Lung (tissue), 12 donors: Measurements from ENCODE around the gene SLC46A3. TPM values are rescaled to one million over a fixed set of nuclear protein-coding genes. Genes with fewer than 3 reads are reported as not detected.
A peak's percentile ranks its signal among the peaks of the same experiment; 100 is the strongest.
"Not testable (repeated sequence)": the region's sequence is repeated elsewhere in the genome, so short reads cannot be mapped to it uniquely, and the experiment has no call there.

ENCODE experiments used
- ATAC-seq: fragments of 200-7000 bp; cut with Tn5 transposase; one replicate; pipeline ENCODE4 v1.9.1; 2020; ENCODE audit warnings: moderate number of reproducible peaks; ENCODE audit not compliant: insufficient read depth, low FRiP score
- DNase-seq, 3 donors: peaks; one replicate each; pipeline ENCODE4 v3.0.0-alpha.2; 2013 to 2017
- H3K27ac ChIP-seq, 2 donors: one replicate each; pipeline ENCODE4 v1.5.1; 2013; ENCODE audit warnings: mild to moderate bottlenecking in 2 of 2, moderate library complexity in 2 of 2, control low read depth in 1 of 2, inconsistent platforms in 1 of 2, low read depth in 1 of 2, low read length in 1 of 2
- H3K27me3 ChIP-seq, 3 donors: one replicate each; pipeline ENCODE4 v1.5.1; 2013; ENCODE audit warnings: low read length in 2 of 3; ENCODE audit not compliant: control insufficient read depth in 3 of 3, insufficient read depth in 3 of 3
- H3K36me3 ChIP-seq, 4 donors: one replicate each; pipeline ENCODE4 v1.5.1; 2013; ENCODE audit warnings: low read length in 4 of 4, mild to moderate bottlenecking in 1 of 4, moderate library complexity in 1 of 4; ENCODE audit not compliant: control insufficient read depth in 4 of 4, insufficient read depth in 4 of 4
- H3K4me1 ChIP-seq, 5 donors: one replicate each; pipeline ENCODE4 v1.5.1; 2013; ENCODE audit warnings: low read length in 5 of 5, mild to moderate bottlenecking in 2 of 5, moderate library complexity in 1 of 5; ENCODE audit not compliant: control insufficient read depth in 5 of 5, insufficient read depth in 5 of 5
- H3K4me3 ChIP-seq: one replicate; pipeline ENCODE4 v1.5.1; 2013; ENCODE audit warnings: mild to moderate bottlenecking, control low read depth, moderate library complexity
- H3K9ac ChIP-seq, 2 donors: one replicate each; pipeline ENCODE4 v1.5.1; 2013; ENCODE audit warnings: low read length in 2 of 2, control low read depth in 1 of 2; ENCODE audit not compliant: insufficient read depth in 1 of 2
- H3K9me3 ChIP-seq, 4 donors: one replicate each; pipeline ENCODE4 v1.5.1; 2013; ENCODE audit warnings: low read length in 3 of 4, mild to moderate bottlenecking in 1 of 4, moderate library complexity in 1 of 4; ENCODE audit not compliant: control insufficient read depth in 4 of 4, insufficient read depth in 3 of 4
- WGBS, 2 donors: extraction: QIAGEN DNeasy Blood & Tissue Kit; methylation state at CpG; one replicate each; pipeline ENCODE4 v1.1.7; 2013; 5-methylcytosine and 5-hydroxymethylcytosine counted together
- polyA plus RNA-seq, 2 donors: library from polyadenylated mRNA; stranded (reverse); fragments of 200-250 nt; gene quantifications; one replicate each; pipeline ENCODE4 v1.2.1, GENCODE V29; 2013
- total RNA-seq, 2 donors: library from RNA; depleted of rRNA in 1 of 2; stranded (reverse); fragments of >200 nt in 1 of 2; gene quantifications; one replicate each; pipeline ENCODE4 v1.2.1, GENCODE V29; 2014 to 2021
- TF ChIP-seq, protein P1 (sequence below): IDR thresholded peaks from 2 replicates; pipeline ENCODE4 v1.5.1; 2012; ENCODE audit warnings: mild to moderate bottlenecking; ENCODE audit errors: control extremely low read depth, extremely low read depth
- donor health status: control.
- donor health status: control.
- donor health status: Bipolar disorder and iron deficiency.
- donor health status: healthy.
- donor health status: DM: yes; HTN: yes; CAD: no.

The SLC46A3 gene
- total and polyA plus RNA-seq, 4 donors, result 6.9 to 10.9 (median 8.9) TPM

DNA sequence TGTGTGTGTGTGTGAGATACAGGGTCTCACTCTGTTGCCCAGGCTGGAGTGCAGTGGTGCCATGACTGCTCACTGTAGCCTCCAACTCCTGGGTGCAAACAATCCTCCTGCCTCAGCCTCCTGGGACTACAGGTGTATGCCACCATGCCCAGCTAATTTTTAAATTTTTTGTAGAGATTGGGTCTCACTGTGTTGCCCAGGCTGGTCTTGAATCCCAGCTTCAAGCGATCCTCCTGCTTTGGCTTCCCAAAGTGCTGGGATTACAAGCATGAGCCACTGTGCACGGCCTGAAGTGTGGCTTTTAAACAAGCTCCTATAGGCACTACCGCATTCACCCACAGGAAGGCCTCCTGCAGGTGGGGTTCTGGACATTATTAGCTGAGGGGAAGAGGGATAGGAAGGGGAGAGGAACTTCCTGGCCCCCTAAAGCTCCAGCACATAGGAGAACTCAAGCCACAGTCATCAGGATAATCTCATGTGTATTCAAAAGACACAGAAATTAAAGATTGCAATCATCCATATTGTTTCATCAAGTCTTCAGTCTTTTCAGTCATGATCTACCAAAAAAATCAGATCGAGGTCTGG, 24.8 kb upstream of the SLC46A3 start:
- no peak for ATAC-seq

DNA sequence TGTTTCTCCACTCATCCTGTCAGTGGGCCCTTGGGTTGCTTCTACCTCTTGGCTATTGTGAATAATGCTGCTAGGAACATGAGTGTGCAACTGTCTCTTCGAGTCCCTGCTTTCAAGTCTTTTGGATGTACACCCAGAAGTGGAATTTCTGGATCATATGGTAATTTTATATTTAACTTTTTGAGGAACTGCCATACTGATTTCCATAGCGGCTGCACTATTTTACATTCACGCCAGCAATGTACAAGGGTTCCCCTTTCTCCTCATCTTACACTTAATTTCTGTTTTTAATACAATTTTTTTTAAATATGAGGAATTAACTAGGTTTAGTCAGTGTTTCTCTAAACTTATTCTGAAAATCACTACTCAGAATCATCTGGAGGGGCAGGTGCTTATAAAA, 24.2 kb upstream of the SLC46A3 start:
- Histone ChIP-seq H3K9me3 (no peaks in the 10 kb centered on the region), H3K27me3 (no peaks in the 10 kb centered on the region), H3K4me3 (no peak overlapping the region), H3K9ac (no peak overlapping the region), H3K4me1 (peaks cover 0 to 2% (median 0%) of the 10 kb centered on the region in 5 donors), H3K27ac (no peak overlapping the region), H3K36me3 (no peaks in the 10 kb centered on the region)
- 83 to 88% methylated on average over 3 of the region's 3 CpGs for WGBS, 2 donors
- no peak for DNase-seq
- TF ChIP-seq, protein P1, sequence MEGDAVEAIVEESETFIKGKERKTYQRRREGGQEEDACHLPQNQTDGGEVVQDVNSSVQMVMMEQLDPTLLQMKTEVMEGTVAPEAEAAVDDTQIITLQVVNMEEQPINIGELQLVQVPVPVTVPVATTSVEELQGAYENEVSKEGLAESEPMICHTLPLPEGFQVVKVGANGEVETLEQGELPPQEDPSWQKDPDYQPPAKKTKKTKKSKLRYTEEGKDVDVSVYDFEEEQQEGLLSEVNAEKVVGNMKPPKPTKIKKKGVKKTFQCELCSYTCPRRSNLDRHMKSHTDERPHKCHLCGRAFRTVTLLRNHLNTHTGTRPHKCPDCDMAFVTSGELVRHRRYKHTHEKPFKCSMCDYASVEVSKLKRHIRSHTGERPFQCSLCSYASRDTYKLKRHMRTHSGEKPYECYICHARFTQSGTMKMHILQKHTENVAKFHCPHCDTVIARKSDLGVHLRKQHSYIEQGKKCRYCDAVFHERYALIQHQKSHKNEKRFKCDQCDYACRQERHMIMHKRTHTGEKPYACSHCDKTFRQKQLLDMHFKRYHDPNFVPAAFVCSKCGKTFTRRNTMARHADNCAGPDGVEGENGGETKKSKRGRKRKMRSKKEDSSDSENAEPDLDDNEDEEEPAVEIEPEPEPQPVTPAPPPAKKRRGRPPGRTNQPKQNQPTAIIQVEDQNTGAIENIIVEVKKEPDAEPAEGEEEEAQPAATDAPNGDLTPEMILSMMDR, result no peak
- no peak for ATAC-seq

More for the DNA sequence above, 24.8 kb upstream of the SLC46A3 start:
- Histone ChIP-seq H3K27ac (peak overlapping the region in 1 of 2 donors; percentile 71), H3K27me3 (no peaks in the 10 kb centered on the region), H3K36me3 (no peaks in the 10 kb centered on the region), H3K9ac (no peak overlapping the region), H3K4me3 (no peak overlapping the region), H3K4me1 (peaks cover 0 to 2% (median 0%) of the 10 kb centered on the region in 5 donors), H3K9me3 (no peaks in the 10 kb centered on the region)
- 63 to 72% methylated on average over 4 of the region's 4 CpGs for WGBS, 2 donors
- TF ChIP-seq, protein P1, result no peak
- DNase-seq, result no peak

DNA sequence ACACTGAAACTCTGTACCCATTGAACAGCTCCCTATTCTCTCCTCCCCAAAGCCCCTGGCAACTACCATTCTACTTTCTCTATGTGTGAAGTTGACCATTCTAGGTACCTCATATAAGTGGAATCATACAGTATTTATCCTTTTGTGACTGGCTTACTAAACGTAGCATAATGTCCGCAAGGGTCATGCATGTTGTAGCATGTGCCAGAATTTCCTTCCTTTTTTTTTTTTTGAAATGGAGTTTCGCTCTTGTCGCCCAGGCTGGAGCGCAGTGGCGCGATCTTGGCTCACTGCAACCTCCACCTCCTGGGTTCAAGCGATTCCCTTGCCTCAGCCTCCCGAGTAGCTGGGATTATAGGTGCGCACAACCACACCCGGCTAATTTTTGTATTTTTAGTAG, 23.7 kb upstream of the SLC46A3 start:
- 85 to 90% methylated on average over 11 of the region's 11 CpGs for WGBS, 2 donors
- H3K4me1 ChIP-seq, H3K4me3 ChIP-seq, H3K9me3 ChIP-seq, DNase-seq, H3K27ac ChIP-seq, H3K9ac ChIP-seq, H3K36me3 ChIP-seq, ATAC-seq, H3K27me3 ChIP-seq: not testable (repeated sequence)

DNA sequence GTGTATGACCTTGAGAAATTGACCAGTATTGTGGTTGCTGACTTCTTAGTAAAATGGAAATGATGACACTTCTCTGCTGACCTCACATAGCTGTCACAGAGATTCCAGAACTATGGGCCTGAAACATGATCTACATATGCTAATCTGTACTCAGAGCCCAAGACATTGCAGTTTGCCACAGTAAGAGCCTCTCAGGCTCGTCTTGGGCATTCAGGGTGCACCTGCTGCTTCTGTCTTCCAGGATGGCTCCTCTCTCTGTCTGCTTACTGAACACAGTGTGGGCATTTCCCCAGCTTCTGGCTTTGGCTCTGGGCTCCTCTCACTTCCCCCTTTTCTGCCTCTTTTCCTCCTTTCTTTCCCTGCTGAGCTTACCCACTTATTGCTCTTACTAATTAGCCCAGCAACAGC, 22.3 kb upstream of the SLC46A3 start:
- Histone ChIP-seq H3K27me3 (no peaks in the 10 kb centered on the region), H3K9me3 (no peaks in the 10 kb centered on the region), H3K27ac (no peak overlapping the region), H3K4me3 (no peak overlapping the region), H3K9ac (no peak overlapping the region), H3K36me3 (no peaks in the 10 kb centered on the region), H3K4me1 (peaks cover 0 to 2% (median 0%) of the 10 kb centered on the region in 5 donors)
- TF ChIP-seq, protein P1, result no peak
- DNase-seq (no peak), ATAC-seq (no peak)
- 24 to 32% methylated on average over 1 of the region's 1 CpG for WGBS, 2 donors
